HepG2 (cell line): ENCODE results near the gene SDHAF3. TPM values are rescaled to one million over a fixed set of nuclear protein-coding genes. Genes with fewer than 3 reads are reported as not detected.

ENCODE experiments used
- CEBPB ChIP-seq: IDR thresholded peaks from 2 replicates; pipeline ENCODE4 v1.6.1; 2011; ENCODE audit warnings: low read depth, low read length, improper control_type of control experiment, borderline replicate concordance
- GLI4 ChIP-seq: sonication (generic); formaldehyde crosslinking; IDR thresholded peaks from 2 replicates; pipeline ENCODE4 v1.5.1; 2020; ENCODE audit warnings: missing genetic modification reagents, mild to moderate bottlenecking, moderate library complexity, borderline replicate concordance
- HNRNPH1 ChIP-seq: fragments of 200-400 bp; formaldehyde crosslinking; optimal IDR thresholded peaks from 2 replicates; pipeline ENCODE3; 2017; ENCODE audit warnings: mild to moderate bottlenecking, low read depth, low read length
- IRF2 ChIP-seq: IDR thresholded peaks from 2 replicates; pipeline ENCODE4 v1.6.1; 2018; ENCODE audit warnings: missing genetic modification reagents, missing compliant biosample characterization
- MAZ ChIP-seq, 2 experiments: sonication (generic) in 1 of 2; formaldehyde crosslinking in 1 of 2; IDR thresholded peaks; 2 replicates each; pipeline versions ENCODE4 v1.5.0 to v1.6.1; 2012 to 2020; ENCODE audit warnings: low read depth in 2 of 2, mild to moderate bottlenecking in 2 of 2, borderline replicate concordance in 1 of 2, improper control_type of control experiment in 1 of 2, low read length in 1 of 2, missing genetic modification reagents in 1 of 2, moderate library complexity in 1 of 2
- MYNN ChIP-seq: sonication (generic); formaldehyde crosslinking; IDR thresholded peaks from 2 replicates; pipeline ENCODE4 v1.4.0; 2020; ENCODE audit warnings: mild to moderate bottlenecking, low read depth, missing genetic modification reagents
- PHF20 ChIP-seq: sonication (generic); formaldehyde crosslinking; IDR thresholded peaks from 2 replicates; pipeline ENCODE4 v1.5.0; 2020; ENCODE audit warnings: mild to moderate bottlenecking, missing genetic modification reagents
- PLRG1 ChIP-seq: fragments of 450-650 bp; conservative IDR thresholded peaks from 2 replicates; pipeline ENCODE4 v1.6.1; 2016
- SP4 ChIP-seq: sonication (generic); formaldehyde crosslinking; IDR thresholded peaks from 2 replicates; pipeline ENCODE4 v1.8.1; 2023; ENCODE audit warnings: mild to moderate bottlenecking, missing genetic modification reagents
- SRSF1 ChIP-seq: fragments of 200-400 bp; formaldehyde crosslinking; optimal IDR thresholded peaks from 2 replicates; pipeline ENCODE3; 2017; ENCODE audit warnings: mild to moderate bottlenecking, low read depth, low read length, moderate library complexity
- TBL1XR1 ChIP-seq: fragments of 150-350 bp; IDR thresholded peaks from 2 replicates; pipeline ENCODE4 v1.6.1; 2014; ENCODE audit warnings: borderline replicate concordance, low read length; ENCODE audit not compliant: partially characterized antibody
- ZFAT ChIP-seq: sonication (generic); formaldehyde crosslinking; conservative IDR thresholded peaks from 2 replicates; pipeline ENCODE4 v1.8.1; 2023; ENCODE audit warnings: missing genetic modification reagents, inconsistent platforms
- ZMYM4 ChIP-seq: sonication (generic); formaldehyde crosslinking; IDR thresholded peaks from 2 replicates; pipeline ENCODE4 v1.8.1; 2023; ENCODE audit warnings: mild to moderate bottlenecking, missing genetic modification reagents
- ZNF180 ChIP-seq: sonication (generic); formaldehyde crosslinking; IDR thresholded peaks from 2 replicates; pipeline ENCODE4 v1.4.0; 2020; ENCODE audit warnings: low read depth, missing genetic modification reagents, borderline replicate concordance
- ZNF24 ChIP-seq: fragments of 450-650 bp; IDR thresholded peaks from 2 replicates; pipeline ENCODE4 v1.6.1; 2017; ENCODE audit warnings: antibody characterized with exemption, mild to moderate bottlenecking
- ZNF326 ChIP-seq: sonication (generic); formaldehyde crosslinking; IDR thresholded peaks from 2 replicates; pipeline ENCODE4 v1.4.0; 2020; ENCODE audit warnings: missing genetic modification reagents, borderline replicate concordance
- ZNF644 ChIP-seq: IDR thresholded peaks from 2 replicates; pipeline ENCODE4 v1.6.1; 2016; ENCODE audit warnings: low read depth
- ZNF75D ChIP-seq: sonication (generic); formaldehyde crosslinking; IDR thresholded peaks from 2 replicates; pipeline ENCODE4 v1.8.1; 2023; ENCODE audit warnings: missing genetic modification reagents, mild to moderate bottlenecking, borderline replicate concordance
- ZNF776 ChIP-seq: sonication (generic); formaldehyde crosslinking; IDR thresholded peaks from 2 replicates; pipeline ENCODE4 v1.4.0; 2020; ENCODE audit warnings: mild to moderate bottlenecking, missing genetic modification reagents
- polyA plus RNA-seq, 8 experiments: library from polyadenylated mRNA; depleted of rRNA in 3 of 8; stranded (reverse) in 7 of 8; unstranded in 1 of 8; fragments of >200 nt; fragmentation: Illumina TruSeq in 4 of 8; extraction: Trizol in 4 of 8; gene quantifications; 2 replicates each; pipeline versions ENCODE4 v1.2.1 to v1.2.3, GENCODE V29; 2011 to 2016; ENCODE audit warnings: low read depth in 4 of 8, missing spikeins in 1 of 8, mixed read lengths in 1 of 8; ENCODE audit not compliant: insufficient read depth in 1 of 8
- total RNA-seq, 5 experiments: library from RNA; depleted of rRNA; stranded (reverse); fragments of >200 nt; fragmentation: Illumina TruSeq; extraction: Trizol; gene quantifications; 2 replicates each; pipeline ENCODE4 v1.2.3, GENCODE V29; 2016; ENCODE audit warnings: low read depth in 1 of 5
- TF ChIP-seq, protein P1 (sequence below): sonication (generic); formaldehyde crosslinking; IDR thresholded peaks from 2 replicates; pipeline ENCODE4 v1.5.1; 2020; ENCODE audit warnings: mild to moderate bottlenecking, moderate library complexity, missing genetic modification reagents
- TF ChIP-seq, protein P2 (sequence below): sonication (generic); formaldehyde crosslinking; IDR thresholded peaks from 2 replicates; pipeline ENCODE4 v1.5.0; 2020; ENCODE audit warnings: mild to moderate bottlenecking, missing genetic modification reagents, moderate library complexity
- TF ChIP-seq, protein P3 (sequence below): sonication (generic); formaldehyde crosslinking; IDR thresholded peaks from 2 replicates; pipeline ENCODE4 v1.5.0; 2020; ENCODE audit warnings: mild to moderate bottlenecking, missing genetic modification reagents
- TF ChIP-seq, protein P4 (sequence below): sonication (generic); IDR thresholded peaks from 2 replicates; pipeline ENCODE4 v1.6.1; 2016; ENCODE audit warnings: low read depth, borderline replicate concordance

Gene SDHAF3
- total and polyA plus RNA-seq, 2 of the 13 experiments (the other 11 are each of a cell fraction or from before 2014, with no cell fraction given), result 15.2 to 32.6 TPM

GRCh38 chr7:97104719-97105238 is 12.7 kb upstream of the SDHAF3 start (continued):
- TF ChIP-seq, protein P1, sequence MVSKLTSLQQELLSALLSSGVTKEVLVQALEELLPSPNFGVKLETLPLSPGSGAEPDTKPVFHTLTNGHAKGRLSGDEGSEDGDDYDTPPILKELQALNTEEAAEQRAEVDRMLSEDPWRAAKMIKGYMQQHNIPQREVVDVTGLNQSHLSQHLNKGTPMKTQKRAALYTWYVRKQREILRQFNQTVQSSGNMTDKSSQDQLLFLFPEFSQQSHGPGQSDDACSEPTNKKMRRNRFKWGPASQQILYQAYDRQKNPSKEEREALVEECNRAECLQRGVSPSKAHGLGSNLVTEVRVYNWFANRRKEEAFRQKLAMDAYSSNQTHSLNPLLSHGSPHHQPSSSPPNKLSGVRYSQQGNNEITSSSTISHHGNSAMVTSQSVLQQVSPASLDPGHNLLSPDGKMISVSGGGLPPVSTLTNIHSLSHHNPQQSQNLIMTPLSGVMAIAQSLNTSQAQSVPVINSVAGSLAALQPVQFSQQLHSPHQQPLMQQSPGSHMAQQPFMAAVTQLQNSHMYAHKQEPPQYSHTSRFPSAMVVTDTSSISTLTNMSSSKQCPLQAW, result no peak
- TF ChIP-seq GLI4 (CRISPR knock-in tag) (no peak), ZNF75D (CRISPR knock-in tag) (no peak), ZNF326 (CRISPR knock-in tag) (no peak), MAZ (IDR thresholded peaks at IDR 0.05; ENCODE audit: borderline replicate concordance, low read depth, low read length) (no peak), MAZ (CRISPR knock-in tag; IDR thresholded peaks at IDR 0.05; ENCODE audit: low read depth) (no peak), HNRNPH1 (no peak), SRSF1 (no peak), ZNF24 (no peak), ZNF644 (CRISPR knock-in tag) (no peak), PHF20 (CRISPR knock-in tag) (0 out of 2 replicates have a peak, but pooled peaks have one; percentile 20), SP4 (CRISPR knock-in tag) (no peak), CEBPB (no peak), PLRG1 (no peak), ZMYM4 (CRISPR knock-in tag) (peak; percentile 33; the same call in 1 of the 2 replicates), IRF2 (CRISPR knock-in tag) (no peak), TBL1XR1 (no peak), MYNN (no peak), ZNF180 (CRISPR knock-in tag) (no peak), ZNF776 (no peak), ZFAT (CRISPR knock-in tag) (no peak)
- TF ChIP-seq, protein P2, sequence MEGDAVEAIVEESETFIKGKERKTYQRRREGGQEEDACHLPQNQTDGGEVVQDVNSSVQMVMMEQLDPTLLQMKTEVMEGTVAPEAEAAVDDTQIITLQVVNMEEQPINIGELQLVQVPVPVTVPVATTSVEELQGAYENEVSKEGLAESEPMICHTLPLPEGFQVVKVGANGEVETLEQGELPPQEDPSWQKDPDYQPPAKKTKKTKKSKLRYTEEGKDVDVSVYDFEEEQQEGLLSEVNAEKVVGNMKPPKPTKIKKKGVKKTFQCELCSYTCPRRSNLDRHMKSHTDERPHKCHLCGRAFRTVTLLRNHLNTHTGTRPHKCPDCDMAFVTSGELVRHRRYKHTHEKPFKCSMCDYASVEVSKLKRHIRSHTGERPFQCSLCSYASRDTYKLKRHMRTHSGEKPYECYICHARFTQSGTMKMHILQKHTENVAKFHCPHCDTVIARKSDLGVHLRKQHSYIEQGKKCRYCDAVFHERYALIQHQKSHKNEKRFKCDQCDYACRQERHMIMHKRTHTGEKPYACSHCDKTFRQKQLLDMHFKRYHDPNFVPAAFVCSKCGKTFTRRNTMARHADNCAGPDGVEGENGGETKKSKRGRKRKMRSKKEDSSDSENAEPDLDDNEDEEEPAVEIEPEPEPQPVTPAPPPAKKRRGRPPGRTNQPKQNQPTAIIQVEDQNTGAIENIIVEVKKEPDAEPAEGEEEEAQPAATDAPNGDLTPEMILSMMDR (CRISPR knock-in tag), result peak; percentile 97
- TF ChIP-seq, protein P3, sequence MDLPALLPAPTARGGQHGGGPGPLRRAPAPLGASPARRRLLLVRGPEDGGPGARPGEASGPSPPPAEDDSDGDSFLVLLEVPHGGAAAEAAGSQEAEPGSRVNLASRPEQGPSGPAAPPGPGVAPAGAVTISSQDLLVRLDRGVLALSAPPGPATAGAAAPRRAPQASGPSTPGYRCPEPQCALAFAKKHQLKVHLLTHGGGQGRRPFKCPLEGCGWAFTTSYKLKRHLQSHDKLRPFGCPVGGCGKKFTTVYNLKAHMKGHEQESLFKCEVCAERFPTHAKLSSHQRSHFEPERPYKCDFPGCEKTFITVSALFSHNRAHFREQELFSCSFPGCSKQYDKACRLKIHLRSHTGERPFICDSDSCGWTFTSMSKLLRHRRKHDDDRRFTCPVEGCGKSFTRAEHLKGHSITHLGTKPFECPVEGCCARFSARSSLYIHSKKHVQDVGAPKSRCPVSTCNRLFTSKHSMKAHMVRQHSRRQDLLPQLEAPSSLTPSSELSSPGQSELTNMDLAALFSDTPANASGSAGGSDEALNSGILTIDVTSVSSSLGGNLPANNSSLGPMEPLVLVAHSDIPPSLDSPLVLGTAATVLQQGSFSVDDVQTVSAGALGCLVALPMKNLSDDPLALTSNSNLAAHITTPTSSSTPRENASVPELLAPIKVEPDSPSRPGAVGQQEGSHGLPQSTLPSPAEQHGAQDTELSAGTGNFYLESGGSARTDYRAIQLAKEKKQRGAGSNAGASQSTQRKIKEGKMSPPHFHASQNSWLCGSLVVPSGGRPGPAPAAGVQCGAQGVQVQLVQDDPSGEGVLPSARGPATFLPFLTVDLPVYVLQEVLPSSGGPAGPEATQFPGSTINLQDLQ (CRISPR knock-in tag), result no peak
- TF ChIP-seq, protein P4, sequence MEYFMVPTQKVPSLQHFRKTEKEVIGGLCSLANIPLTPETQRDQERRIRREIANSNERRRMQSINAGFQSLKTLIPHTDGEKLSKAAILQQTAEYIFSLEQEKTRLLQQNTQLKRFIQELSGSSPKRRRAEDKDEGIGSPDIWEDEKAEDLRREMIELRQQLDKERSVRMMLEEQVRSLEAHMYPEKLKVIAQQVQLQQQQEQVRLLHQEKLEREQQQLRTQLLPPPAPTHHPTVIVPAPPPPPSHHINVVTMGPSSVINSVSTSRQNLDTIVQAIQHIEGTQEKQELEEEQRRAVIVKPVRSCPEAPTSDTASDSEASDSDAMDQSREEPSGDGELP, result peak; percentile 35; the same call in 1 of the 2 replicates
